HG03571 (cell line): ENCODE data around the gene DLG2.

Source experiments
- ATAC-seq: cut with Tn5 transposase; IDR thresholded peaks from one replicate; pipeline ENCODE4 v1.9.1; 2021; ENCODE audit not compliant: unreplicated experiment

The DLG2 gene

DNA sequence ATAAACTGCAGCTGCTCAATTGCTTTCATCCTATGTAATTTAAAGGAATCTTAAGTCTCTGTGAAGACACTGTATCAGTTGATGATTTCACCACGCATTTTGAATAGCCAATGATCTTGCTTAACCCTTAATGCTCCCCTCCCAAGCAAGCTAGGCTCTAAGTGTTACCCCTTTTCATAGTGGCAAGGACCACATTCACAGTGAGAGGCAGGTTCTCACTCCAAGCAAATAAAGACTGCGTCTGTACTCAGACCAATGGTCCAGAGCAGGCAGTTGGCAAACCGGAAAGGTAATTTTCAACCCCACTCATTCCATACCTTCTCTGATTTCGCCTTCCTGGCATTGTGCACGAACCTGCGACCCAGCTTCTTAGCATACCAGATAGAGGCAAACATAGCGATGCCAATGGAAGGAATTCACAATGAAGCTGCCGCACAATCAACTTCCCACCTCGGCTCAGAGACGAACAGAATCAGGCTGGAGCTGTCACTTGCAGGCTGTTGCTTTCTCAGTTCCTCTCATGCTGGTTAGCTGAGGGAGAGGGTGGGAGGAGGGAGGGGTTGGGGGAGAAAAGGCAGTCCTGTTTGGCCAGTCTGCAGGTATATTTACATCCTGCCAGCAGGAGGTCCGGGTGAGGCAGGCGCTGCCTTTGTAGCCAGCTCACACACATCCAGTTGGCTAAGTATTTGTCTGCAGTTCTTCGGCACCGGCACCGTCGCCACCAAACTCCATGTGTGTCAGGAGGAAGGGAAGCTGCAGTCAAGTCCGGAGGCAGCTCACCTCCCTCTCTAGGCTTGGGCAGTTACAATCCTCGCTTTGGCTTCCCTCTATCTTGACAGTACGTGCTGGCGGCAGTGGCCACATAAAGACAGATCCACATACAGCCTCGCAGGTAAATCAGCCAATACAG lies 1189.8 kb downstream of the DLG2 start:
- peak; percentile 76 for ATAC-seq

GRCh38 chr11:84430661-84431060 lies 1196.5 kb downstream of the DLG2 start:
- no peak for ATAC-seq

- ATAC-seq = no peak
Measured at GRCh38 chr11:84425673-84426072, 1201.5 kb downstream of the DLG2 start.

DNA sequence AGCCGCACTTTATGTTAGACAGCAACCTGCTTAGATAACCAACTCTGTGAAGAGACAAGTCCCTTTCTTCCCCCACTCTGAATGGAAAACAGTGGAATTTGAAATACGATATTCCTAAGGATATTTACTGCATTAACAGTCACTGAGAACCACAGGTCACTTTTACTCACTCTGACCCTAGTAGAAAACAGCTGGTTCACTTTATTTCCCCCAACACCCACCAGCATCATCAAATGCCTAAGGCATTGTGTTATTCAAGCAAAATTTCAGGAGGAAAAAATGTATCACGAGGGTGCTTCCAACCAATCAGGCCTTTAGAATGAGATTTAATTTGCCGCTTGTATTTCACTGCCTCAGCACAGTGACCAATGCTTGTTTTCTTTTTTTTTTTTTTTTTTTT lies 1206.9 kb downstream of the DLG2 start:
- ATAC-seq = no peak

- no peak for ATAC-seq
Measured at GRCh38 chr11:84419616-84420015, 1207.5 kb downstream of the DLG2 start.

GRCh38 chr11:84414920-84415319 lies 1212.2 kb downstream of the DLG2 start:
- no peak for ATAC-seq

- ATAC-seq = no peak
Measured at GRCh38 chr11:84413549-84413948, 1213.6 kb downstream of the DLG2 start.

DNA sequence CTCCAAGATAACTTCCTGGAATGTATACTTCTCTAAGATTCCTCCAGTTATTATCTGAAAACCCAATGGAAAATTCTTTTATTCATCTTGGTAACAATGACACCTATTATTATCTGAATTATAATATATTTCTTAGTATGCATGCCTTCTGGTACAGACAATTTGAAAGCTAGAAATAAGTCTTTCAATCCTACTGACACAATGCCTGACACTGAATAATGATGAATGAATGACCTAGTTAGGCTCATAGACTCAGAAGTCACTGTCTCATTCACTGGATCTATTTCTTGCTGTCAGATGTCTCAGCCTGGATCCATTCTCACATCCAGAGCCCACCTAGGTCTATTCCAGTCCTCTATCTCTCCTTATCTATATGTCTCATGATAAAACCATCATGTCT lies 1214.3 kb downstream of the DLG2 start:
- no peak for ATAC-seq

DNA sequence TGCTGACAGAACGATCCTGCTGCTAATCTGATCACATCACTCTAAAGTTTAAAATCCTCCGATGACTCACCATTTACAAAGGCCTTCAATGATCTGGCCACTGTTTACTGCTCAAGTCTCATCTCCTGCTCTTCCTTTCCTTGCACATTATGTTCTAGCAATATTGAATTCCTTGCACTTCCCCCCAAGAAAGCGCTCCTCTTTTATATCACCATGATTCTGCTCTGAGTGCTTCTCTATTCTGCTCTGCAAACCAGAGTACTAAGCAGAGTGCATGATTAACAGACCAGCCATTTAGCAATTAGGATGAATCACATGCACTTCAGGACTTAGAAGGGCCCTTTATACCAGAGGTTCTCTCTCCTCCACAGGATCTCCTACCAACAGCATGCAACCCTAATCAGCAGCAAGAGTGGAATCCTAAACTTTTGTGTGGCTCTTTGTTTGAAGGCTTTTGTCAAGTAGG lies 1218.2 kb downstream of the DLG2 start:
- no peak for ATAC-seq

GRCh38 chr11:84407091-84407490 lies 1220.1 kb downstream of the DLG2 start:
- no peak for ATAC-seq

GRCh38 chr11:84398017-84398626 lies 1229.0 kb downstream of the DLG2 start:
- ATAC-seq = no peak

- ATAC-seq = no peak
Measured at GRCh38 chr11:84396521-84396920, 1230.6 kb downstream of the DLG2 start.

- no peak for ATAC-seq
Measured at GRCh38 chr11:84390441-84391078, 1236.6 kb downstream of the DLG2 start.

DNA sequence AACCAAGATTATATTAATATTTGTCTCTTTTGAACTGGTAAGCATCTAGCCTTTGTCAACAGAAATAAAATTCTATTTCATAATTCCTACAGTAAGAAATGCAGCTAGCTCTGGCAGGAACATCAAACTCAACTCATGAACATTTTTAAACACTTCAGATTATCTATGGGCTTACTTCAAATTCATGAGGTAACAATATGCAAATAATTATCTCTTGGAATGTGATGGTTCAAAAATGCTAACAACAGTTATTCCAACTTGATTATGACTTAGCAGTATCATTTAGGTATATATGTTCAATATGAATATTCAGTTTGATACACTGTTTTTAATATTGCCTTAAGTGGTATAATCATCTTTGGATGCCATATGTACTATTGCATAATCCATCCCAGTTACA lies 1237.4 kb downstream of the DLG2 start:
- no peak for ATAC-seq

DNA sequence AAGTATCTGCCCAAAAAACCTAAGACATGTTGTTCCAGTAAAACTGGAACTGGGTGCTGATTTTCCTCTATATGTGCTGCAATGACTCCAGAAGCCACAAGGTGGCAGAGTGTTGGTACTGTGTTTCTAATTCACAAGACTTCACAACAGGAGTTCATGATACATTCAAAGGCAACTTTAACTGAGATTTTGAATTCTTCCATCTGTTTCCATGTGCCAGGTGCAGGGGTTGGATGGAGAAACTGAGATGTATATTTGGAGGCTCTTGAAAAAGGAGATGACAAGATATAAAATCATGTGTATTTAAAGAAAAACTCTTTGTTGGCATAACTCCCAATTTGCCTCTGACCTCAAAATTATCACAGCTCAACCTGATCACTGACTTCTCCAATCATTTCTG lies 1242.4 kb downstream of the DLG2 start:
- ATAC-seq = peak; percentile 69

- no peak for ATAC-seq
Measured at GRCh38 chr11:84383576-84383975, 1243.6 kb downstream of the DLG2 start.

- ATAC-seq = no peak
Measured at GRCh38 chr11:84381666-84382065, 1245.5 kb downstream of the DLG2 start.

- ATAC-seq = no peak
Measured at GRCh38 chr11:84372381-84372950, 1254.7 kb downstream of the DLG2 start.

DNA sequence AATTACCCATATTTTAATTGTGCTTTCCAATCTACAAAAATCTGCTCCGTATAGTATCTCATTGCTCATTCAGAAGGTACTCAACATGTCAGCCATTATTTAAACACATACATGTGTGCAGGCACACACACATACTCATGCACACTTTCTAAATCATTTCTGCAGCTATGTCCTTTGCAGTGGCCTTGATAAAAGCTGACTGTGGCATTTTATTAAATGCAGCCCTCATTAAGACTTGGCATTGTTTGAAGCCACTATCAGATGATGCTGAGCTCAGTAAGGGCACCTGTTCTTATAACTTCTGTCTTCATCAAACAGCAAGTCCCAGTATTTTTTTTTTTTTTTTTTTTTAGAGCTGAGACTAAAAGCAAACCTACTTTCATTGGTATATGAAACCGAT lies 1269.1 kb downstream of the DLG2 start:
- no peak for ATAC-seq

DNA sequence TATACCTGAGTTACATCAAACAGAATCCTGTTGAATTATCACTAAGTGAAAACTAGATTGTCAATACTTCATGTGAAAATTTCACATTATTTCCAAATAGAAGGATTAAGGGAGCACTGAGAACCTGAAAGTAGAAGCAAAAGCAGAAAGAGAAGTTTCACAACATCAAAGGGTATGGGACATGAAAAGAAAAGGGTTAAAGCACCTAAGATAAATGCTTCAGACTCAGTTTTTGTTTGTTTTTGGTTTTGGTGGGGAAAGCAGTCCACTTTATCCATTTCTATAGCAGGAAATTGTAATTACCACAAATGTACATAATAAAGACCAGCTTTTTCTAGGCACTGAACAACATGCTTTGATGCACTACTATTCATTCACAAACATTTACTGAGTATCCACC lies 1271.2 kb downstream of the DLG2 start:
- no peak for ATAC-seq

GRCh38 chr11:84345597-84345996 lies 1281.5 kb downstream of the DLG2 start:
- no peak for ATAC-seq

DNA sequence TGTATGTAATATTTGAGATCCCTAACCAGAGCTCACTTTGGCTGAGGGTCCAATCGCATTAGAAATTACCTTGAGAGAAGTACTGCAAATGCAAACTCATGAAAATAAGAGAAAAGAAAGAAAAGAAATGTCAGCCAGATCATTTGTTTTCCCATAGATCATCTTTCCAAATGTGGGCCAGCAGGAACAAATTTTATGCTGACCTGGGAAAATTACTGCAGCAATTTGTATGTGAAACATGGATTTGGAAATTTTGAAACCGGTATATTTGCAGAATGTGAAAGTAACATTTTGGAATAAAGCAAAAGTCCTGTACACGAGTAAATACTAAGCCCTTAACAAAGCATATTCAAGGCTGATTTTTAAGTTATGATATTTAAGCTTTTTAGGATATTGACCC lies 1282.1 kb downstream of the DLG2 start:
- ATAC-seq = no peak
